CD4-positive, alpha-beta T cell treated with Interleukin-12 subunit alpha and Interleukin-12 subunit beta, for 1 hour (primary cell): Measurements from ENCODE around the gene TXN.
A peak's percentile ranks its signal among the peaks of the same experiment; 100 is the strongest.

Experiments
- DNase-seq: peaks from one replicate; pipeline ENCODE4 v3.0.0-alpha.2; 2020

The TXN gene

GRCh38 chr9:110256380-110257096 is at the start of gene TXN:
Gene TXN (minus strand): TSS chr9:110256507. CDS start chr9:110256435, 72 bp downstream.
- peak; percentile 82 for DNase-seq

GRCh38 chr9:110303133-110303532 is 46.8 kb upstream of the TXN start:
- no peak for DNase-seq

- DNase-seq, result no peak
Measured at GRCh38 chr9:110298043-110298605, 41.8 kb upstream of the TXN start.

GRCh38 chr9:110293248-110293647 is 36.9 kb upstream of the TXN start:
- no peak for DNase-seq

GRCh38 chr9:110291921-110292557 is 35.7 kb upstream of the TXN start:
- no peak for DNase-seq

- no peak for DNase-seq
Measured at GRCh38 chr9:110290001-110290400, 33.7 kb upstream of the TXN start.

GRCh38 chr9:110288503-110288902 is 32.2 kb upstream of the TXN start:
- DNase-seq, result no peak

GRCh38 chr9:110287289-110287680 is 31.0 kb upstream of the TXN start:
- no peak for DNase-seq

GRCh38 chr9:110284211-110284844 is 28.0 kb upstream of the TXN start:
- no peak for DNase-seq

GRCh38 chr9:110283751-110284150 is 27.4 kb upstream of the TXN start:
- no peak for DNase-seq

GRCh38 chr9:110282739-110283081 is 26.4 kb upstream of the TXN start:
- no peak for DNase-seq

- no peak for DNase-seq
Measured at GRCh38 chr9:110282018-110282738, 25.9 kb upstream of the TXN start.

GRCh38 chr9:110278080-110278707 is 21.9 kb upstream of the TXN start:
- DNase-seq, result no peak

GRCh38 chr9:110276781-110277180 is 20.5 kb upstream of the TXN start:
- no peak for DNase-seq

GRCh38 chr9:110270211-110270995 is 14.1 kb upstream of the TXN start:
- DNase-seq, result no peak

- DNase-seq, result no peak
Measured at GRCh38 chr9:110266795-110267194, 10.5 kb upstream of the TXN start.

- no peak for DNase-seq
Measured at GRCh38 chr9:110261632-110262031, 5.3 kb upstream of the TXN start.

GRCh38 chr9:110260911-110261310 is 4.6 kb upstream of the TXN start:
- DNase-seq, result no peak

GRCh38 chr9:110259566-110259965 is 3.3 kb upstream of the TXN start:
- no peak for DNase-seq

- no peak for DNase-seq
Measured at GRCh38 chr9:110258690-110259091, 2.4 kb upstream of the TXN start.

- no peak for DNase-seq
Measured at GRCh38 chr9:110257956-110258355, 1.6 kb upstream of the TXN start.
